Endothelial cell of hepatic sinusoid (primary cell): ENCODE measurements around the gene SLC20A1.

ENCODE experiments used
- in situ Hi-C: cut with HindIII; loops from 2 replicates; pipeline ENCODE4 v1.10.0; 2017; ENCODE audit warnings: low sequenced_read_pairs

The SLC20A1 gene

GRCh38 chr2:112625474-112626114 is 20.1 kb upstream of the SLC20A1 start:
- in situ Hi-C loops = no loop called here

DNA sequence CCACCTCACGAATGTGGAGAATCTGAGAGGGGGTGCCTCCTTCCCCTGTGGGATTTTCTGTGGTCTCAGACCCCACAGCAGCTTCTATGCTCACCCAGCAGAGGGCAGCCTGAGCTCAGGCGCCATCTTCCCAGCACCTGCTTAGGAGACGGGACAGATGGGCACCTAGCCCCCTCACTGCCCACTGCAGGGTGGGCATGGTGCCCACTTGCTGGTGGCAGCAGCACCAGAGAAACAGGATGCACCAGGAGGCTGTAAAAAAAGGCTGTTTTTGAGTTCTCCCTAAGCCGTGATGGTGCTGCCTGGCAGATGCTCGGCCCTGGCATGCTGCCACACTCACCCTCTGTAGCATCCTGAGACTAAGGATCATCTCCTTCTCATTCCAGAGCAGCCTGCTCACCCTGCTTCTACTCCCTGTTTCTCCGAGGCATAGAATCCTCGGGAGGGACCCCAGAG is 19.1 kb upstream of the SLC20A1 start:
- in situ Hi-C loops = no loop called here

DNA sequence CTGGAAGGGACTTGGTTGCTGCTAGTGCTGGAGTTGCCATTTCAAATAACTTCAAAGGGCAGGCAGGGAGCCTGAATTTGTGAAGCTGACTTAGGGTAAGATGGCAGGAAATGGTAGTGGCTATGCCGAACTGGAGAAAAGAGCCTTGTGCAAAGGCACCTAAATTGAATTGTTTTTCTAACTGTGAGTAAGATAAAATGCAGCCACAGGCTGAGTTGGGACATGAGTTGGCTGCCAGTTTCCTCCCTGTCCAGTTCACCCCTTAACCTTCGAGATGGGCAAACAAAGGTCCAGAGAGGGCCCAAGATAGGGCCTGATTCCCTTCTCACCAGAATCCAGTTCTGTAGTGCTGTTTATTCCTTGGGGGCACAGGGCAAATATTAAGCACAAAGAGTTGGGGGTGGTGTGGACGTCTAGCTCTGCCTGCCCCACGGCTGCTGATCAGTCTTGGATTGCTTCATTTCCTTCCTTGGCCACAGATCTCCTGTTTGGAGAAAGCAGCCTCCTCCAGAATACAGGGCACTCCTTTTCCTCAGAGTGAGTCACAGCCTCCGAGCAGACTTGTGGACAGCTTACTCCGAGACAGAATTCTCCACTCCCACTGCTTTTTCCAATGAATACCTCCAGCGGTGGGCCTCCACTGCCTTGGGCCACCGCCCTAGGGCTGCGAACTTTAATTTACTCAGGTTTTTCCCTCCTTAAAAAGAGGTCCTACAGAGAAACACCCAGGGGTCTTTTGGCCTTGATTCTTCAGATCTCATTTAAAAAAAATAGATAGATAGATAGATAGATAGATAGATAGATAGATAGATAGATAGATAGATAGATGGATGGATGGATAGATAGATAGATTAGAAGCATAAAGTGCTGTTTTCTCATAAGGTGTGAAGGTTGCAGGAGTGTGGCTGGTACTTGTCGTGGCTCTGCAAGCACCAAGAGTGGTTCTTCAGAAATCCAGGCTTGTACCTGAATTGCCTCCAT is 18.4 kb upstream of the SLC20A1 start:
- in situ Hi-C loops = no loop called here

- in situ Hi-C loops = no loop called here
Measured at GRCh38 chr2:112629224-112629623, 16.5 kb upstream of the SLC20A1 start.

GRCh38 chr2:112629823-112630222 is 15.9 kb upstream of the SLC20A1 start:
- in situ Hi-C loops = loop anchor here (10.0 kb wide), 1 partner anchor 65 kb away; no protein-coding TSS in a partner anchor

DNA sequence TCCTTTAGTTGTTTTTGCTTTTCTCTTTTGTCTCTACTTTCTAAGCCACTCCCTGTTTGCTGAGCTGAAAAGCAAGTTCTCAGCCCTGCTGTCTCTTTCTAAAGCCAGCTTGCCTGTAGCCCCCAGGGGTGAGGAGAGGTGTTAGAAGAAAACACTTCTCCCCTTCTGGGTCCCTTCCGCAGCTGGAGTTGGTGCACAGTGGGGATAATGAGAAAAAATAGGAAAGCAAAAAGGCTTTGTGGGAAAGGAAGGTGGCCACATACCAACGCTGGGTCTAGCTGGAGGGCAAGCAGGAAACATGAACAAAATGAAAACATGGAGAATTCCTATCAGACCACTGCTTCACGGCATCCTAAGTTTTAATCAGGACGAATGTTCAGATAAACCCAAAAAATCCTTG is 15.5 kb upstream of the SLC20A1 start:
- in situ Hi-C loops = loop anchor here (10.0 kb wide), 1 partner anchor 65 kb away; no protein-coding TSS in a partner anchor

DNA sequence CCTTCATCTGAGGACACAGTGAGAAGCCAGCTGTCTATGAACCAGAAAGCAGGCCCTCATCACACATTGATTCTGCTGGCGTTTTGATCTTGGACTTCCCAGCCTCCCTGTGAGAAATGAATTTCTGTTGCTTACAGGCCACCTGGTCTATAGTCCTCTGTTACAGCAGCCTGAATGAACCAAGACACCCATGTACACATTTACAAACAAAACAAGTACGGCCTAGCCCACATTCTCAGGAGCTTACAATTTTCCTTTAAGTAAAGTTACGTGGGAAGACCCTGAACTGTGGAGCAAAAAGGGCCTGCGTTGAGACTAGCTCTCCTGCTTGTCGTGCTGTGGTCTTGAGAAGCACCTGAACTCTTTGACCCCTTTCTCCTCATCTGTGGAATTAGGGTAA is 12.0 kb upstream of the SLC20A1 start:
- in situ Hi-C loops = loop anchor here (10.0 kb wide), 1 partner anchor 61 kb away; no protein-coding TSS in a partner anchor

DNA sequence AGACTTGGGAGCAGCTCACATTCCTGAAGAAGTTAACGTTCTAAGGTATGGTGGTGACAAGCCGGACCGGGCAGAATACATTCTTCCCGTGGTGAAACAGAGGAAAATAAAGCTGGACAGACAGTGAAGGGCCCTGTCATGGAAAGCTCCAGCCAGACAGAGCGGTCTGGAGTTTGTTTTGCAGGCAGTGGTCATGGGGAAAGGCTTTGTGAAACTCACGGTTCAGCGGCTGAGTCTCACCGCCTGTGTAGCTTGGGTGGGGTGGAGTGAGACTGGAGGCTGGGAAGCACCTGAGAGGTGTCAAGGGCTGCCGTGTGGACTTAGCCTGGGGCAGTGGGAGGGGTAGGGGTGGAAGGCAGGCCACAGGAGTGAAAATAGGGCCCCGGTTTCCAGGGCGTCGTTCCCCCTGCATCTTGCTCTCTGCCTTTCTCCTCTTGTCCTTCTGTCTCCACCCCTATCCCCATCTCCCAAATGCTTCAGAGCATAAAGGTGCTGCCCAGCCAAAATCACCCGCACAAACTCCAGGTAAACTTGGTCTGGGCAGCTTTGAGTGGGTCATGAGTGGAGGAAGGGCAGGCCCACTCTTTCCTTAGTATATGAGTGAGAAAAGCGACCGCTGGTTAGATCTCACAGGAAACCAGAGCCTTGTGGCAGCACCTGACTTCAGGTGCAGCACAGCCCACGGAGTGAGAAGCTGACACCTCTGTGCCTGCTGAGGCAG is 11.4 kb upstream of the SLC20A1 start:
- in situ Hi-C loops = loop anchor here (10.0 kb wide), 1 partner anchor 60 kb away; no protein-coding TSS in a partner anchor

GRCh38 chr2:112634874-112635157 is 10.9 kb upstream of the SLC20A1 start:
- in situ Hi-C loops = loop anchor here (10.0 kb wide), 1 partner anchor 60 kb away; no protein-coding TSS in a partner anchor

GRCh38 chr2:112636605-112637288 is 9.0 kb upstream of the SLC20A1 start:
- in situ Hi-C loops = loop anchor here (10.0 kb wide), 1 partner anchor 58 kb away; no protein-coding TSS in a partner anchor

DNA sequence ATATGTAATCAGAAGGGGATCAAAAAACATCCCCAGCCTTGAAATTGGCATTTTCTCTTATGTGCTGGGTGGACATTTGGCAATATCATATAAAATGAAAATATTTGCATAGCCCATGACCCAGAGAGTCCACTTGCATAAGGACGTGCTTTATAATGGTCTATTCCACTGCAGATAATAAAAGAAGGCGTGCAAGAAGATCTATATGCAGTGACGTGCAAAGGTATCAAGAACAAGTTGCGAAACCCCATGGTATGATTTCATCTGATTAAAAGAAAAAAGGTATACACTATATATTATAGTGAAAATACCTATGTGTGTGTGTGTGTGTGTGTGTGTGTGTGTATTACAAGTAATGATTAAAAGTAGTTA is 8.5 kb upstream of the SLC20A1 start:
- in situ Hi-C loops = loop anchor here (10.0 kb wide), 1 partner anchor 58 kb away; no protein-coding TSS in a partner anchor

- in situ Hi-C loops = loop anchor here (5.0 to 10.0 kb wide), 2 partner anchors 33 to 55 kb away; no protein-coding TSS in a partner anchor
Measured at GRCh38 chr2:112639936-112640335, 5.8 kb upstream of the SLC20A1 start.

DNA sequence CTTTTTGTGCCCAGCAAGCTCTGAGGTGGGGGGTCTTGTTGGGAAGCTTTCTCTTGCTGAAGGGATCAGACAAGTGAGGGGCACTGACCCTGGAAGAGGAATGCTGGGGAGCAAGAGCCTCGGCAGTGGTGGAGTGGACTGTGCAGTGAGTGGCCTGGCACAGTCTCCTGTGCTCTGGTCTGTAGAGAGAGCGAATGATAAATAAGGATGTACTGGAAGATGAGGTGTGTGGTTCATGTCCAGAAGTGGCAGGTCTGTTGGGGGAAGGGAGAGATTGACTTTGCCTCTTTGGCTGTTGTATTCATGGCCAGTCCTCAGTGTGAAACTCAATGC is 5.3 kb upstream of the SLC20A1 start:
- in situ Hi-C loops = loop anchor here (5.0 kb wide), 1 partner anchor 33 kb away; no protein-coding TSS in a partner anchor

DNA sequence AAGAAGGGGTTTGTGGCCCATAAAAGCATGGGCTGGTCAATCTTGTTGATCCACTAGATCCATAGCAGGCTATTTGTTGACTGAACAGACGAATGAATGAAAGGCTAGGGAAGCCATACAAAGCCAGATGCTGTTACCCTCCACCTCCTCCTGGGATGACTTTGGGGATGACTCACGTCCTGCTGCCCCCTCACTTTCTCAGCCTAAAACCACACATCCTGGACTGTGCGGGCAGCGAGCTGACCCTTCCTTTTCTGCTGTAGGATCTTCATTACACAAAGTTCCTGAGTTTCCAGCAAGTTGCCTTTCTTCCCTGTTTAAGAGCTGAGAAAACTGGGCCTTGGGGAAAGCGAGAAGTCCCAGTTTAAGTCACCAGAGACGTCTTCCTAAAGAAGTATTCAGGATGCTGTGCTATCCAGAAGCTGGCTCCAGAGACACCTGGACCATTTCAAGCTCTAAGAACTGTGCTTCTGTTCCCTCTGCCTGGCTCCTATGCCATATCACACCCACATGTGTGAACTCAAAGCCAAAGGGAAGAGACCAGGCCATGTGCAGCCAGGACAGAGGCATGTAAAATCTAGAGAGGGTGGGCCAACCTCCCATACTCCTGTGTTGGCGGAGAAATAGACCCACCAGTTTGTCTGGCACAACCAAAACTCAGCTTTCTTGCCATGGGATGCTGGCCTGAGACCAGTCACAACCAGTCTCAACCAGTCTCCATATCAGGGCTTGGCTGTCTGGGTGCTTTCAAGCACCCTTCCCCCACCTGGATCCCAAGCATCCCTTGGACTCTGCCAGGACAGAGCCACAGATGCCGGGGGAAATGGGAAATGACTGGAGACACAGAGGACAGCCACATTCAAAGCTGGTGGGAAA is 4.7 kb upstream of the SLC20A1 start:
- in situ Hi-C loops = loop anchor here (5.0 kb wide), 1 partner anchor 34 kb away; no protein-coding TSS in a partner anchor

- in situ Hi-C loops = loop anchor here (5.0 kb wide), 1 partner anchor 34 kb away; no protein-coding TSS in a partner anchor
Measured at GRCh38 chr2:112641701-112642100, 4.0 kb upstream of the SLC20A1 start.

- in situ Hi-C loops = loop anchor here (5.0 kb wide), 1 partner anchor 35 kb away; no protein-coding TSS in a partner anchor
Measured at GRCh38 chr2:112642561-112642960, 3.2 kb upstream of the SLC20A1 start.

GRCh38 chr2:112642966-112643365 is 2.8 kb upstream of the SLC20A1 start:
- in situ Hi-C loops = loop anchor here (5.0 kb wide), 1 partner anchor 36 kb away; no protein-coding TSS in a partner anchor

- in situ Hi-C loops = loop anchor here (5.0 kb wide), 1 partner anchor 36 kb away; no protein-coding TSS in a partner anchor
Measured at GRCh38 chr2:112643488-112643887, 2.3 kb upstream of the SLC20A1 start.
